ENCODE results near the gene EXOC1L.

GRCh38 chr4:55868581-55869090 is 49.0 kb downstream of the EXOC1L start:
- no peak for TF ChIP-seq CTCF (IDR thresholded peaks at IDR 0.05)
- no peak for TF ChIP-seq POLR2A (IDR thresholded peaks at IDR 0.05)

All from adrenal gland (tissue), 5 donors.